ENCODE measurements around the gene CPNE2.
"Not testable (repeated sequence)": the region's sequence is repeated elsewhere in the genome, so short reads cannot be mapped to it uniquely, and the experiment has no call there.

The CPNE2 gene

GRCh38 chr16:57188711-57189002, 96.3 kb downstream of the CPNE2 start:
- H3K4me3 ChIP-seq (ENCODE audit: low read depth, low read length) = peak overlapping the region; percentile 98
- TF ChIP-seq, protein P1, sequence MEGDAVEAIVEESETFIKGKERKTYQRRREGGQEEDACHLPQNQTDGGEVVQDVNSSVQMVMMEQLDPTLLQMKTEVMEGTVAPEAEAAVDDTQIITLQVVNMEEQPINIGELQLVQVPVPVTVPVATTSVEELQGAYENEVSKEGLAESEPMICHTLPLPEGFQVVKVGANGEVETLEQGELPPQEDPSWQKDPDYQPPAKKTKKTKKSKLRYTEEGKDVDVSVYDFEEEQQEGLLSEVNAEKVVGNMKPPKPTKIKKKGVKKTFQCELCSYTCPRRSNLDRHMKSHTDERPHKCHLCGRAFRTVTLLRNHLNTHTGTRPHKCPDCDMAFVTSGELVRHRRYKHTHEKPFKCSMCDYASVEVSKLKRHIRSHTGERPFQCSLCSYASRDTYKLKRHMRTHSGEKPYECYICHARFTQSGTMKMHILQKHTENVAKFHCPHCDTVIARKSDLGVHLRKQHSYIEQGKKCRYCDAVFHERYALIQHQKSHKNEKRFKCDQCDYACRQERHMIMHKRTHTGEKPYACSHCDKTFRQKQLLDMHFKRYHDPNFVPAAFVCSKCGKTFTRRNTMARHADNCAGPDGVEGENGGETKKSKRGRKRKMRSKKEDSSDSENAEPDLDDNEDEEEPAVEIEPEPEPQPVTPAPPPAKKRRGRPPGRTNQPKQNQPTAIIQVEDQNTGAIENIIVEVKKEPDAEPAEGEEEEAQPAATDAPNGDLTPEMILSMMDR (IDR thresholded peaks at IDR 0.05; ENCODE audit: control insufficient read depth, extremely low read depth, insufficient read depth) = no peak
- no peak for DNase-seq (ENCODE audit: low read depth)

DNA sequence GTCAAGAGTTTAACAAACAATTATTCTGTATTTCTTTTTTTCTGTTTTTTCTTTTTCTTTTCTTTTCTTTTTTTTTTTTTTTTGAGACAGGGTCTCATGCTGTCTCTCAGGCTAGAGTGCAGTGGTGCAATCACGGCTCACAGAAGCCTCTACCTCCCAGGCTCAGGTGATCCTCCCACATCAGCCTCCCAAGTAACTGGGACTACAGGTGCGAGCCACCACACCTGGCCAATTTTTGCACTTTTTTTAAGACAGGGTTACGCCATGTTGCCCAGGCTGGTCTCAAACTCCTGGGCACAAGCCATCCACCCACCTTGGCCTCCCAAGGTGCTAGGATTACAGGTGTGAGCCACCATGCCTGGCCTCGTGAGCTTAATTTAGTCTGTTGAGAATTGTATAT, 97.1 kb downstream of the CPNE2 start:
- DNase-seq (ENCODE audit: low read depth); H3K4me3 ChIP-seq (ENCODE audit: low read depth, low read length): not testable (repeated sequence)

DNA sequence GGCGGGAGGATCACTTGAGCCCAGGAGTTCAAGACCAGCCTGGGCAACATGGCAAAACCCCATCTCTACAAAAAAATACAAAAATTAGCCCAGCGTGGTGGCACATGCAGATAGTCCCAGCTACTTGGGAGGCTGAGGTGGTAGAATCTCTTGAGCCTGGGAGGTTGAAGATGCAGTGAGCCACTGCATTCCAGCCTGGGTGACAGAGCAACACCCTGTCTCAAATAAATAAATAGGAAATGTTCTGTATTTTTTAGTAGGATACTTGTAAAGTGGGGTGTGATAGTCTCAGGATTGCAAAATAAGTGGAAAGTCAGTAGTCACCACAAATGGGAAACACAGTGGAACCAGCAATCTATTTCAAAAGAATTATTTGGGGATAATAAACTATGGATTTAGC, 97.8 kb downstream of the CPNE2 start:
- no peak overlapping the region for H3K4me3 ChIP-seq (ENCODE audit: low read depth, low read length)
- TF ChIP-seq, protein P1 (IDR thresholded peaks at IDR 0.05; ENCODE audit: control insufficient read depth, extremely low read depth, insufficient read depth) = no peak
- DNase-seq (ENCODE audit: low read depth) = no peak

DNA sequence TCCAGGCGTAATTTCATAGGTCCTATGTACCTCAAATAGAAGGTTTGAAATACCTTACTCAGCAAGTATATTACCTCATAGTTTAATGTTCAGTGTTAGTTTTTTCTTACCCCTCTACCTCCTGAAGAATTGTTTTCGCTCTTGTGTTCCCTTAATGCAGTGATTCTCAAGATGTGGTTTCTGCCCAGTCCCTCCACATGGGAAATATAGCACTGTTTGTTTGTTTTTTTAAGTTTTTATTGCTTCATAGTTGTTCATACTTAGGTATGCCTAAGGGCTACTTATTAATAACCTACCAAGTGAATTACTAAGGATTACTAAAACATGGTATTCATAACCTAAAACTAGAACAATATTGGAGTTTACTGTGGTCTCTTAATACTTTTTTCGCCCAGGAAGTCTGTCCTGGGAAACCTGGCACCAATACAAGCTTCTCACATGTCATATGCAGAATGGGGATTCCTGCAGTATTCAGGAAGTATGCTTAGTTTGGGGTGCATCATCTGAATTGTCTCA, 98.7 kb downstream of the CPNE2 start:
- TF ChIP-seq, protein P1 (IDR thresholded peaks at IDR 0.05; ENCODE audit: control insufficient read depth, extremely low read depth, insufficient read depth) = no peak
- no peak for DNase-seq (ENCODE audit: low read depth)
- no peak overlapping the region for H3K4me3 ChIP-seq (ENCODE audit: low read depth, low read length)

GRCh38 chr16:57192146-57192545, 99.8 kb downstream of the CPNE2 start:
- TF ChIP-seq, protein P1 (IDR thresholded peaks at IDR 0.05; ENCODE audit: control insufficient read depth, extremely low read depth, insufficient read depth) = no peak

DNA sequence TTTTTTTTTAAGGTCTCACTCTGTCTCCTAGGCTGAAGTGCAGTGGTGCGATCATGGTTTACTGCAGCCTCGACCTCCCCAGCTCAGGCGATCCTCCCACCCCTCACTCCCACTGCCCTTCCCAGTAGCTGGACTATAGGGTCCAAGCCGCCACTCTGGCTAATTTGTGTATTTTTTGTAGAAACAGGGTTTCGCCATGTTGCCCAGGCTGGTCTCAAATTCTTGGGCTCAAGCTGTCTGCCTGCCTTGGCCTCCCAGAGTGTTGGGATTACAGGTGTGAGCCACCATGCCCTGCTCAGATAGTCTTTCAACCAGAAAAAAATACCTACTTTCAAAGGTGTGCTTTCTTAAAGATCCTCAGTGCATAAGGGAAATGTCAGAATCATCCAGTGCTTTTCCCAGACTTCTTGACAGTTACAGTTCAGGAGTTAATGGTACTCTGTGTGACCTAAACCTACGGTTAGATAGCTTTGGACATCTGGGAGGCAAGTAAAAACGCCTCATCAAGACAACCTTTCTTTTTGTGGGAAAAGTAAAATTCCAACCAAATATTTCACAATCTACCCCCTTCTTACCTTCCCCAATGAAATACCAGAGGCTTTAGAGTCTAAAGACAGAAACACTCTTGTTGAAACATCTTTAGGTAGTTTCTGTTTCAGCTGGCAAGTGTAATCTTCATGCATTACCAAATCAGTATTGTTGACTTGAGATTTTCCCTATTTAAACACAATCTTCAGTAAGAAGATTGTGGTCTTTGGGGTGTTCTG, 100.5 kb downstream of the CPNE2 start:
- TF ChIP-seq, protein P1 (IDR thresholded peaks at IDR 0.05; ENCODE audit: control insufficient read depth, extremely low read depth, insufficient read depth) = no peak
- no peak for DNase-seq (ENCODE audit: low read depth)
- no peak overlapping the region for H3K4me3 ChIP-seq (ENCODE audit: low read depth, low read length)

More at GRCh38 chr16:57192146-57192545, 99.8 kb downstream of the CPNE2 start:
- H3K4me3 ChIP-seq (ENCODE audit: low read depth, low read length) = no peak overlapping the region
- no peak for DNase-seq (ENCODE audit: low read depth)

- H3K4me3 ChIP-seq (ENCODE audit: low read depth, low read length) = no peak overlapping the region
- TF ChIP-seq, protein P1 (IDR thresholded peaks at IDR 0.05; ENCODE audit: control insufficient read depth, extremely low read depth, insufficient read depth) = no peak
- DNase-seq (ENCODE audit: low read depth) = no peak
These were observed 102.1 kb downstream of the CPNE2 start for GRCh38 chr16:57194512-57194911.
